ENCODE data around the gene PTGFR. TPM values are rescaled to one million over a fixed set of nuclear protein-coding genes. Genes with fewer than 3 reads are reported as not detected.

PTGFR gene
- polyA plus RNA-seq, 4 donors: 0.41 to 0.90 TPM; not detected in 2

DNA sequence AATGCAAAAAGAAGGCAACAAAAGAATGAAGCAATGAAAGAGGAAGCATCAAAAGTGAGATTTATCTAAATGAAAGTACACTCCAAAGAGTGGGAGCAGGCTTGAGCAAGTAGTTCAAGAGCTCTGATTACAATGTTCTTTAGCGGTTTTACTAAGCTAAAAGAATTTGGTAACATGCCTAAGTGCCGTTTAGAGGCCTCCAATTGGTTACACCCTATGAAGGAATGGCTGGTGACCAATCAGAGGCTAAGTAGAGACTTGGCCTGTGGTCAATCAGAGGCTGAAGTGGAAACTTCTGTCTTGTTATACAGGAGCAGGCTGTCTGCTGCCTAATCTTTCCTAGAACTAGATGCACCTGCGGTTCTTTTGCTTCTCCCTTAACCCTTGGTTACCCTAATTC, 59.1 kb downstream of the PTGFR start:
- no peak overlapping the region for H3K27ac ChIP-seq (ENCODE audit: low read depth in 1 of 3, low read length in 2 of 3)
- 53 to 77% (median 59%) methylated on average over 3 of the region's 3 CpGs for WGBS, 3 donors
- H3K4me1 ChIP-seq (ENCODE audit: control insufficient read depth in 3 of 3, insufficient read depth in 2 of 3, low read depth in 1 of 3, low read length in 2 of 3): no peaks in the 10 kb centered on the region
- FAIRE-seq (no peak), DNase-seq (no peak)
- no peaks in the 10 kb centered on the region for H3K27me3 ChIP-seq (ENCODE audit: control insufficient read depth in 3 of 3, insufficient read depth in 3 of 3, low read length in 3 of 3)
- H3K9me3 ChIP-seq (ENCODE audit: control insufficient read depth in 2 of 2, insufficient read depth in 1 of 2, low read depth in 1 of 2, low read length in 1 of 2): peaks cover 0 to 18% of the 10 kb centered on the region in 2 donors
- no peak overlapping the region for H3K4me3 ChIP-seq (ENCODE audit: low read depth in 1 of 3, low read length in 3 of 3)
- no peaks in the 10 kb centered on the region for H3K36me3 ChIP-seq (ENCODE audit: control insufficient read depth in 3 of 3, insufficient read depth in 2 of 3, low read depth in 1 of 3, low read length in 3 of 3)

DNA sequence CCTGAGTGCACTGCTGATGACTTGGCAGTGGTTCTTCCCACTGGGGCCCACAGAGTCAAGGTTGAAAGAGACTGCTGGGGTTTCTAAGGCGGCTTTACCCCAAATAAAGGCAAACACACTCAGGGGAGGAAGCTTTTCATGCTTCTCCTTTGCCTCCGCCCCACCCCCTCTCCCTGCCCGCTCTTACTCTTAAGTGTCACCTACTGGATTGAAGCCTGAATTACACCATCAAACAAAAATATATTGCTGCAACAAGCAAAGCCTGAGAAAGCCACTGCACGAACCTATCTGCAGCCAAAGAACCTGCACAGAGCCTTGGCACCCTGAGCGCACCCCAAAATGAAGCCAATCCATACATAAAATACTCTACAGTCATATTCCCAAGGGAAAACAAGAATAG, 63.1 kb downstream of the PTGFR start:
- Histone ChIP-seq H3K4me3 (ENCODE audit: low read depth in 1 of 3, low read length in 3 of 3) (no peak overlapping the region), H3K9me3 (ENCODE audit: control insufficient read depth in 2 of 2, insufficient read depth in 1 of 2, low read depth in 1 of 2, low read length in 1 of 2) (peaks cover 0 to 18% of the 10 kb centered on the region in 2 donors), H3K27me3 (ENCODE audit: control insufficient read depth in 3 of 3, insufficient read depth in 3 of 3, low read length in 3 of 3) (no peaks in the 10 kb centered on the region), H3K4me1 (ENCODE audit: control insufficient read depth in 3 of 3, insufficient read depth in 2 of 3, low read depth in 1 of 3, low read length in 2 of 3) (no peaks in the 10 kb centered on the region), H3K36me3 (ENCODE audit: control insufficient read depth in 3 of 3, insufficient read depth in 2 of 3, low read depth in 1 of 3, low read length in 3 of 3) (no peaks in the 10 kb centered on the region), H3K27ac (ENCODE audit: low read depth in 1 of 3, low read length in 2 of 3) (no peak overlapping the region)
- no peak for DNase-seq
- WGBS, 3 donors: 71 to 77% (median 75%) methylated on average over 5 of the region's 5 CpGs
- no peak for FAIRE-seq

DNA sequence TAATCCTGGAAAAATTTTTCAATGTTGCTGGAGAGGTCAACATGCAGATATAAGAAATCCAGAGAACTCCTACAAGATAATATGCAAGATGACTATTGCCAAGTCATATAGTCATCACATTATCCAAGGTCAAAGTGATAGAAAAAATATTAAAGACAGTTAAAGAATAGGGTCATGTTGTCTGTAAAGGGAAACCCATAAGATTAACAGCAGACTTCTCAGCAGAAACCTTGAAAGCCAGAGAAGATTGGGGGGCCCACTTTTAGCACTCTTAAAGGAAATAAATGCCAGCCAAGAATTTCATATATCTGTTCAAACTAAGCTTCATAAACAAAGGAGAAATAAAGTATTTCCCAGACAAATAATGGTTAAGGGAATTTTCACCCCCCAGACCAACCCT, 64.1 kb downstream of the PTGFR start:
- Histone ChIP-seq H3K9me3 (ENCODE audit: control insufficient read depth in 2 of 2, insufficient read depth in 1 of 2, low read depth in 1 of 2, low read length in 1 of 2) (peaks cover 0 to 18% of the 10 kb centered on the region in 2 donors), H3K27ac (ENCODE audit: low read depth in 1 of 3, low read length in 2 of 3) (no peak overlapping the region), H3K36me3 (ENCODE audit: control insufficient read depth in 3 of 3, insufficient read depth in 2 of 3, low read depth in 1 of 3, low read length in 3 of 3) (no peaks in the 10 kb centered on the region), H3K4me1 (ENCODE audit: control insufficient read depth in 3 of 3, insufficient read depth in 2 of 3, low read depth in 1 of 3, low read length in 2 of 3) (no peaks in the 10 kb centered on the region), H3K27me3 (ENCODE audit: control insufficient read depth in 3 of 3, insufficient read depth in 3 of 3, low read length in 3 of 3) (no peaks in the 10 kb centered on the region), H3K4me3 (ENCODE audit: low read depth in 1 of 3, low read length in 3 of 3) (no peak overlapping the region)
- DNase-seq: no peak
- no peak for FAIRE-seq

DNA sequence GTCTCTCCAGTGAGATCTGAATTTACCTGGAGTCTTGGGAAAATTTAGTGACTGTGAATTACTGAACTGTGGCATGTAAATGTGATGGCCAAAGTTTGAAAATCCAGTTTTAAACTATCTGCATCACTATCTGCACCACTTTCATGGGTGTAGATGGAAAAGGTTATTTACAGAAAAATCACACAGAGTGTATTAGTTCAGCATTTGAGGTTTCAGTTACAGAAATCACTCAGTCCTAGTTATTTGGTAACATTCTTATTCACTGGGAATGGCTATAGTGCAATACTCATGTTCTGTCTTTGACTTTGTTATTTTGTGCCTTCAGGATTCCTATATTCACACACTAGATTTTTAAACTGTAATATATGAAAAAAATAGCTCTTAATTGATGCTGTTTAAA, 68.9 kb downstream of the PTGFR start:
- no peak overlapping the region for H3K4me3 ChIP-seq (ENCODE audit: low read depth in 1 of 3, low read length in 3 of 3)
- H3K36me3 ChIP-seq (ENCODE audit: control insufficient read depth in 3 of 3, insufficient read depth in 2 of 3, low read depth in 1 of 3, low read length in 3 of 3): no peaks in the 10 kb centered on the region
- H3K9me3 ChIP-seq (ENCODE audit: control insufficient read depth in 2 of 2, insufficient read depth in 1 of 2, low read depth in 1 of 2, low read length in 1 of 2): no peaks in the 10 kb centered on the region
- no peaks in the 10 kb centered on the region for H3K4me1 ChIP-seq (ENCODE audit: control insufficient read depth in 3 of 3, insufficient read depth in 2 of 3, low read depth in 1 of 3, low read length in 2 of 3)
- FAIRE-seq (no peak), DNase-seq (no peak)
- no peak overlapping the region for H3K27ac ChIP-seq (ENCODE audit: low read depth in 1 of 3, low read length in 2 of 3)
- no peaks in the 10 kb centered on the region for H3K27me3 ChIP-seq (ENCODE audit: control insufficient read depth in 3 of 3, insufficient read depth in 3 of 3, low read length in 3 of 3)

DNA sequence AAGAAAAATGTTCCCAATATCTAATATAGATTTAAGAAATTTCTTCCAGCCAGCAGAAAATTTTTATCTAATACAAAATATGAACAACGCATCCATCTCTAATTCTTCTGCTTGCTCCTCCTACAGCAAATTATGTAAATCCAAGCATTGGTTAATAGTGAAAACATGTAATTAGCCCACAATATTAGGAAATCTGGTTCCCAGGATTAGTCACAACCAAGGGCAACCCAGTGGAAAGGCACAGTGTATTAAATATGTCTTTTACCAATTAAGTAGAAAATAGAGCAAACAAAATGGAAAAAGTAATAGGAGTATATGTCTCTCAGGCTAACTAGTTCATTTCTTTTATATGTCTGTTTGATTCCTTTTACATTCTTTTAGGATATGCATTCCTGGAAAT, 70.0 kb downstream of the PTGFR start:
- WGBS, 3 donors: 94 to 97% (median 96%) methylated on average over 1 of the region's 1 CpG
- no peaks in the 10 kb centered on the region for H3K4me1 ChIP-seq (ENCODE audit: control insufficient read depth in 3 of 3, insufficient read depth in 2 of 3, low read depth in 1 of 3, low read length in 2 of 3)
- no peaks in the 10 kb centered on the region for H3K27me3 ChIP-seq (ENCODE audit: control insufficient read depth in 3 of 3, insufficient read depth in 3 of 3, low read length in 3 of 3)
- FAIRE-seq: no peak
- no peak overlapping the region for H3K27ac ChIP-seq (ENCODE audit: low read depth in 1 of 3, low read length in 2 of 3)
- no peak for DNase-seq
- no peaks in the 10 kb centered on the region for H3K36me3 ChIP-seq (ENCODE audit: control insufficient read depth in 3 of 3, insufficient read depth in 2 of 3, low read depth in 1 of 3, low read length in 3 of 3)
- no peak overlapping the region for H3K4me3 ChIP-seq (ENCODE audit: low read depth in 1 of 3, low read length in 3 of 3)
- H3K9me3 ChIP-seq (ENCODE audit: control insufficient read depth in 2 of 2, insufficient read depth in 1 of 2, low read depth in 1 of 2, low read length in 1 of 2): no peaks in the 10 kb centered on the region

DNA sequence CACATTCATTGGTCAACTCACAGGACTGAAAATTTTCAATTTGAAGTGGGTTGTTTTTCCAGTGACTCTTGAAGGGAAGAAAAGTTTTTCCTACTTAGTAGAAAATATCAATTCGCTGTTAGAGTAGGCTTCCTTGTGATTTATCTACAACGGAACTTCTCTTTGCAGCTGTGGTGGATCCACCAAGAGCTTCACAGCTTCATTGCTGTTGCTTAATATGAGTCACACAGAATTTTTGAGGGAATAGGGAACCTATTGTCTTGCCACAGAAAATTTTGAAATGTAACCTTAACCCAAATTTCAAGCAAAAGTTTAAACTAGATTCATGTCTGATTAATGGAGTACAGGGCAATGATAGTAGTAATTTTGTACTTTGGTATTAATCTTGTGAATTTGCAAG, 71.1 kb downstream of the PTGFR start:
- 83 to 88% (median 85%) methylated on average over 2 of the region's 2 CpGs for WGBS, 3 donors
- Histone ChIP-seq H3K4me3 (ENCODE audit: low read depth in 1 of 3, low read length in 3 of 3) (no peak overlapping the region), H3K4me1 (ENCODE audit: control insufficient read depth in 3 of 3, insufficient read depth in 2 of 3, low read depth in 1 of 3, low read length in 2 of 3) (no peaks in the 10 kb centered on the region), H3K27me3 (ENCODE audit: control insufficient read depth in 3 of 3, insufficient read depth in 3 of 3, low read length in 3 of 3) (no peaks in the 10 kb centered on the region), H3K36me3 (ENCODE audit: control insufficient read depth in 3 of 3, insufficient read depth in 2 of 3, low read depth in 1 of 3, low read length in 3 of 3) (no peaks in the 10 kb centered on the region), H3K9me3 (ENCODE audit: control insufficient read depth in 2 of 2, insufficient read depth in 1 of 2, low read depth in 1 of 2, low read length in 1 of 2) (no peaks in the 10 kb centered on the region), H3K27ac (ENCODE audit: low read depth in 1 of 3, low read length in 2 of 3) (no peak overlapping the region)
- no peak for FAIRE-seq
- DNase-seq: no peak

DNA sequence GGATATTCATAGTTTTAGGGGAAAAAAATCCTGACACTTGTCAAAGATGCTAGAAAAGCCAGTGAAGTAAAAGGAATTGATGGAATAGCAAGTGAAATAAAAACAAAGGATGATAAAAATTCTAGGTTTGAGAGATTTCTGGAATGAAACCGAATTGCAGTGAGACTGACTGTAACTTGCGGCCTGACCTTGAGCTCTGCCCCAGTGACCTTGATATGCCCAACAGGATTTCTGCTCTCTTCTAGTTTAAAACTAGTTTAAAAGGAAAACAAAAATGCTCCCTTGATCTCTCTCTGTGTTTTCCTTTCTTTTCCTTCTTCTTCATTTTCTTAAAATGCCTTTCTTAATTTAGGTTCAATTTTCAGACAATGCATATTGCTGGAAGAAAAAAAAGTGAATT, 74.6 kb downstream of the PTGFR start:
- FAIRE-seq: no peak
- no peak for DNase-seq
- no peaks in the 10 kb centered on the region for H3K4me1 ChIP-seq (ENCODE audit: control insufficient read depth in 3 of 3, insufficient read depth in 2 of 3, low read depth in 1 of 3, low read length in 2 of 3)
- no peaks in the 10 kb centered on the region for H3K27me3 ChIP-seq (ENCODE audit: control insufficient read depth in 3 of 3, insufficient read depth in 3 of 3, low read length in 3 of 3)
- H3K27ac ChIP-seq (ENCODE audit: low read depth in 1 of 3, low read length in 2 of 3): no peak overlapping the region
- no peak overlapping the region for H3K4me3 ChIP-seq (ENCODE audit: low read depth in 1 of 3, low read length in 3 of 3)
- 75 to 81% (median 76%) methylated on average over 2 of the region's 2 CpGs for WGBS, 3 donors
- no peaks in the 10 kb centered on the region for H3K9me3 ChIP-seq (ENCODE audit: control insufficient read depth in 2 of 2, insufficient read depth in 1 of 2, low read depth in 1 of 2, low read length in 1 of 2)
- no peaks in the 10 kb centered on the region for H3K36me3 ChIP-seq (ENCODE audit: control insufficient read depth in 3 of 3, insufficient read depth in 2 of 3, low read depth in 1 of 3, low read length in 3 of 3)

DNA sequence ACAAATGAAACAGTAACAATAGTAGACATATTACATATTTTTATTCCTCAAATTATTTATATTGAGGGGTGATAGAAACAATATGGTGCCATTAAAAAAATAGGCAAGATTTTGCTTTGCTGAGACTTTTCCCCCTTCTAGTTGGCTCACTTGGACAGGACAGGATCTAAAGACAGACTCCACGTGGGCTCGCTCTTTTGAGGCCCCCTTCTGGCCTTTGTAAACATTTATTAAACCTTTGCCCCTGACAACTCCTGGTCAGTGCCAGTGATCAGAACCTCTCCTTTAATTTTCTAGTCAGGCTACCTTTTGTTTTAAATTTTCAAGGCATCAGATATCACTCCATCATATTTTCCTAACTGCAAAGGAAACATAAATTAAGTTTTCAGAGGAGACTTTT, 79.8 kb downstream of the PTGFR start:
- 21 to 37% (median 34%) methylated on average over 2 of the region's 2 CpGs for WGBS, 3 donors
- DNase-seq (no peak), FAIRE-seq (no peak)
- no peaks in the 10 kb centered on the region for H3K27me3 ChIP-seq (ENCODE audit: control insufficient read depth in 3 of 3, insufficient read depth in 3 of 3, low read length in 3 of 3)
- H3K36me3 ChIP-seq (ENCODE audit: control insufficient read depth in 3 of 3, insufficient read depth in 2 of 3, low read depth in 1 of 3, low read length in 3 of 3): no peaks in the 10 kb centered on the region
- H3K4me3 ChIP-seq (ENCODE audit: low read depth in 1 of 3, low read length in 3 of 3): no peak overlapping the region
- H3K9me3 ChIP-seq (ENCODE audit: control insufficient read depth in 2 of 2, insufficient read depth in 1 of 2, low read depth in 1 of 2, low read length in 1 of 2): no peaks in the 10 kb centered on the region
- H3K4me1 ChIP-seq (ENCODE audit: control insufficient read depth in 3 of 3, insufficient read depth in 2 of 3, low read depth in 1 of 3, low read length in 2 of 3): no peaks in the 10 kb centered on the region
- H3K27ac ChIP-seq (ENCODE audit: low read depth in 1 of 3, low read length in 2 of 3): no peak overlapping the region

DNA sequence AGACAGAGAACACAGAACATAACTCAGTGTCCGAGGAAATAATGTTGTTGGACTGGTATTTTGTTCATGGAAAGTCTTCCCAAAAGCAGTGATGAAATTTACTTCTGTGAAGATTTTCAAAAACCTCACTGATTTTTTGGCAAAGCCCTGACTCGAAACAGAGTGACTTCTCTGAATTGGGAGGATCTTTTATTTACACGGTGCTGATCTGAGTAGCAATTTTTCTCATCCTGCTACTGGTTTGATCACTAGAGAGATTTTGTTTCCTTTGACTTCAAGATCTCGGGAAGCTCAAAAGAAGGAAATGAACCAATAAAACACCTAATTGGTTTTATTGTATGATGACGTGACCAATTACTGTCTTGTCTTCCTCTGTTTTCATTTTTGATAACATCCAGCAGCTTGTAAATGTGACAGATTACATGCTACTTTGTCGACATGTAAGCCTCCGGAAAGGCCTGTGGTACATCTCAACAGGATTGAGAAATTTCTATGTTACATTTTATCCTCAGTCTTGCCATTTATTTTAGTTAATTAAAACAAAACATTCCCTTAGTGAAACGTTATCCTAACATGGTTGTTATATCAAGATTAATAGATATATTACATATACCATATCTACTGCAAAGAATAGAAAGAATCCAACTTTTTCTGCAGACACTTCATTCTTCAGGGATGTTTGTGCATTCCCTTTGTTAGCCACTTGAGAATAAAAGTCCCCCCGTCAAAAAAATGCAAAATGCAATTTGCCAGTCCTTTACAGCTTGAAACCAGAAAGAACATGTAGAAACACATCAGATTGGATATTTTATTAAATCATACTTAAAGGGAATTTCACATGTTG, 86.7 kb downstream of the PTGFR start:
- H3K27ac ChIP-seq (ENCODE audit: low read depth in 1 of 3, low read length in 2 of 3): no peak overlapping the region

More for the DNA sequence above, 86.7 kb downstream of the PTGFR start:
- H3K4me1 ChIP-seq (ENCODE audit: control insufficient read depth in 3 of 3, insufficient read depth in 2 of 3, low read depth in 1 of 3, low read length in 2 of 3): no peaks in the 10 kb centered on the region
- FAIRE-seq: no peak
- no peak for DNase-seq
- H3K9me3 ChIP-seq (ENCODE audit: control insufficient read depth in 2 of 2, insufficient read depth in 1 of 2, low read depth in 1 of 2, low read length in 1 of 2): no peaks in the 10 kb centered on the region
- 53 to 65% (median 58%) methylated on average over 9 of the region's 9 CpGs for WGBS, 3 donors
- no peak overlapping the region for H3K4me3 ChIP-seq (ENCODE audit: low read depth in 1 of 3, low read length in 3 of 3)
- no peaks in the 10 kb centered on the region for H3K36me3 ChIP-seq (ENCODE audit: control insufficient read depth in 3 of 3, insufficient read depth in 2 of 3, low read depth in 1 of 3, low read length in 3 of 3)
- H3K27me3 ChIP-seq (ENCODE audit: control insufficient read depth in 3 of 3, insufficient read depth in 3 of 3, low read length in 3 of 3): no peaks in the 10 kb centered on the region
